ENCODE results near the gene BCAS3.

GRCh38 chr17:61245706-61246135 lies 568.1 kb downstream of the BCAS3 start:
- TF ChIP-seq CTCF (IDR thresholded peaks at IDR 0.05; ENCODE audit: low read length) (no peak), EZH2 (IDR thresholded peaks at IDR 0.05; ENCODE audit: borderline replicate concordance, low read length) (no peak)

Data from OCI-LY1 (cell line).